Activated CD4-positive, alpha-beta T cell treated with anti-CD3 and anti-CD28 coated beads for 4 hours (primary cell): ENCODE results near the gene CHMP6.

Source experiments
- DNase-seq, 2 donors: peaks; one replicate each; pipeline ENCODE4 v3.0.0-alpha.2; 2020

CHMP6 gene

DNA sequence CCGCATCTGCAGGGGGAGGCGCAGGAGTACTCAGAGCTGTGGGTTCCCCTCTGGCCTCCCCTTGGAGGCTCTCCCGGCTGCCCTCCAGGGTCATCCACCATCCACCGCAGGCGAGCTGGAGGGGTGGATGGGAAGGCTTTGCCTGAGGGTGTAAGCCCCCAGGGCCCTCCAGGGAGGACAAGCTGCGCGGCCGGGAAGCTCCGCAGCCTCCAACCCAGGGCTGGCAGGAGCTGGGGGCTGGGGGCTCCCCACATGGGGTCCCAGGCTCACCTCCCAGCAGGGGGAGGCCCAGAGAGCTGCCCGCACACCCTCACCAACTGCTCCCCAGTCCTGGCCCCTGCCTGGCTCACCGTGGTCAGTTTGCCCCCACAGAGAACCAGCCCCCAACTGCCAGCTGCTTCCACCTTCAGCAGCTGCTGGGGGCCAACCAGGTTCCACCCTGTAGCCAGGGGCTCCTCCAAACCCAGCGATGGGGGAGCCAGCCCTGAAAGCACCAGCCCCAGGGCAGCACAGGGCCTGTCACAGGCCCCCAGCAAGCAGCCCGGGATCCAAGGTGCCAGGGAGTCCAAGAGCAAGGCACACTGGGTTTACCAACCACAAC, 19.8 kb upstream of the CHMP6 start:
- DNase-seq = no peak

DNA sequence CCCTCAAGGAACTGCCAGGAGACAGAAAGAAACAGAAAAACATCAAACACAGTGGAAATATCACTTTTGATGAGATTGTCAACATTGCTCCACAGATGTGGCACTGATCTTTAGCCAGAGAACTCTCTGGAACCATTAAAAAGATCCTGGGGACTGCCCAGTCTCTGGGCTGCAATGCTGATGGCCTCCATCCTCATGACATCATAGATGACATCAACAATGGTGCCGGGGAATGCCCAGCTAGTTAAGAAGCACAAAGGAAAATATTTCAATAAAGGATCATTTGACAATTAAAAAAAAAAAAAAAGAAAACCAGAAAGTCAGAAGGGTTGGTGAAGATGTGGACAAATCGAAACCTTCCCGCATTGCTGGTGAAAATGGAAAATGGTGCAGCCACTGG, 14.9 kb upstream of the CHMP6 start:
- DNase-seq = no peak

DNA sequence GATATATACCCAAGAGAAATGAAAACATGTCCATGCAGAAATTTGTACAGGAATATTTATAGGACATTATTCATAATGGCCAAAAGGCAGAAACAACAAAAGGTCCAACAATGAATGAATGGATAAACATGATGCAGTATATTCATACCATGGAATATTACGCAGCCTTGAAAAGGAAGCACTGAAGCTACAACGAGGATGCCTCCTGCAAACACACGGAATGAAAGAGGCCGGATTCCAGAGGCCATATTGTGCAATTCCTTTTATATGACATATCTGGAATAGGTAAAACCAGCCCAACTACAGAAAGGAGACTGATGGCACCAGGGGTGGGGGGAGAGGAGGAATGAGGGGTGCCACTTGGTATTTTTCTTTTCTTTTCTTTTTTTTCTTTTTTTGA, 14.5 kb upstream of the CHMP6 start:
- no peak for DNase-seq

DNA sequence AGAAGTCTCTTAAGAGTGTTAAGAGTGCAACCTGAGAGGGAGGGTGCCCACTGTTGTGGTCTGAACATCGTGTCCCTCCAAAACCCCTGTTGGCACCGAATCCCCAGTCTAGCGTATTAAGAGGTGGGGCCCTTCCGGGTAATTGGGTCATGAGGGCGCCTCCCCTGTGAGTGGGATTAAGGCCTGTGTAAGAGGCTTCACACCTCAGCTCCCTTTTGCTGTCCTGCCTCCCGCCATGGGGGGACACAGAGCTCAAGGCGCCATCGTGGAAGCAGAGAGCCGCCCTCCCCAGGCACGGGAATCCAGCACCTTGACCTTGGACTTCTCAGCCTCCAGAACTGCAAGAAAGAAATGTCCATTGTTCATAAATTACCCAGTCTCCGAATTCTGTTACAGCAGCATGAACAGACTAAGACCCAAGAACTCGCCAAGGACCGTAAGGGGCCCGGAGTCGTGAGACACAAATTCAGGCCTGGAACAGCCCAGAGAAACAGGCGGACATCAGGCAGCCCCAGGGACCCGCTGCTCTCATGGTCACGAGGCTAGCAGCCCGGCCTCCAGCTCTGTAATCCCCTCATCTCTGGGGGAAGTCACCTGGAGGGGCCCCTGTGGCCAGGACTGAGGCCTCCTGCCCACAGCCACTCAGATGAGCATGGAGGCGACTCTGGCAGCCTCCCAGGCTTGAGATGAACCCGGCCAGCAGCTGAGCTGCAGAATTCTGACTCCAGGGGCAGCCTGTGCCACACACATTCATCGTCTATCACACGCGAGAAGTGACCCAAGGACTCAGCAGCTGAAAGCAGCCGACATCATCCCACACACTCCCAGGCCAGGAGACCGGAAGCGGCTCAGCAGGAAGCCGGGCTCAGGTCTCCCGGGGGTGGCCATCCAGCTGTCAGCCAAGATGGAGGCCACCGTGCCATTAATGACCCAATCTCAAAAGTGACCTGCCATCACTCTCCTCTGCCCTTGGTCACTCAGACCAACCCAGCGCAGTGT, 12.8 kb upstream of the CHMP6 start:
- DNase-seq = no peak

DNA sequence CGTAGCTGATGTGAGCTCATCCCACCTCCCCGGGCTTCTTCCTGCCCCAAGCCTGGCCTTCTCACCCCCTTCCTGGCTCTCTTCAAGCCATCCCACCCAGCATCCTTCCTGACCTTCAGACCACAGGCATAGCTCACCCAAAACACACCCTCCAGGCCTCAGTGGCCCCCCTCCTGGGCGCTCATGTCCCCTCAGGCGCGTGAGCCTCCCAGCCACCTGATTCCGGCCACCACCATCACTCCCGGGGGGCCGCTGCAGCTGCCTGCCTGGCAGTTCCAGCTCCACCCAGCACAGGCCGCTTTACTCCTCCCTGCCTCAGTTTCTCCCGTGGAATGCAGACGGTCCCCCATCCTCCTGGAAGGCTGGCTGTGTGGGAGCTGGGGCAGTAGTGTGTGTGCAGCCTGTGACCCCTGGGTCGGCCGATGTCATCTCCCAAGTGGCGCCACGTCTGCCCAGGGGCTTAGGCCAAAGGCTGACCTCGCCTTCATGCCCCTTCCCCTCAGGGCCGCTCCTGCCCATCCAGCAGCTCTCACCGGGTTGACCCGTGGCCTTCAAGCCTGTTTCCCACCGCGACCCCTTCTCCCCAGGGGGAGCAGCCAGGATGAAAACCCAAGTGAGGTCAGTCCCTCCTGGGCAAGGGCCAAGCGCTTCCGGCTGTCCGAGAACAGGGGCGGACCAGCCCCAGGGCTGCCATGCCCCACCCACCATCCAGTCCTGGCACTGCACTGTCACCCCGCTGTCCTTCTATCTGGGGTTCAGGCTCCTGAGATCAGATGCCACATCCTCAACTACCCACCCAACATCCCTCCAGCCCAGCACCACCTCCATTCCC, 11.9 kb upstream of the CHMP6 start:
- DNase-seq = no peak

DNA sequence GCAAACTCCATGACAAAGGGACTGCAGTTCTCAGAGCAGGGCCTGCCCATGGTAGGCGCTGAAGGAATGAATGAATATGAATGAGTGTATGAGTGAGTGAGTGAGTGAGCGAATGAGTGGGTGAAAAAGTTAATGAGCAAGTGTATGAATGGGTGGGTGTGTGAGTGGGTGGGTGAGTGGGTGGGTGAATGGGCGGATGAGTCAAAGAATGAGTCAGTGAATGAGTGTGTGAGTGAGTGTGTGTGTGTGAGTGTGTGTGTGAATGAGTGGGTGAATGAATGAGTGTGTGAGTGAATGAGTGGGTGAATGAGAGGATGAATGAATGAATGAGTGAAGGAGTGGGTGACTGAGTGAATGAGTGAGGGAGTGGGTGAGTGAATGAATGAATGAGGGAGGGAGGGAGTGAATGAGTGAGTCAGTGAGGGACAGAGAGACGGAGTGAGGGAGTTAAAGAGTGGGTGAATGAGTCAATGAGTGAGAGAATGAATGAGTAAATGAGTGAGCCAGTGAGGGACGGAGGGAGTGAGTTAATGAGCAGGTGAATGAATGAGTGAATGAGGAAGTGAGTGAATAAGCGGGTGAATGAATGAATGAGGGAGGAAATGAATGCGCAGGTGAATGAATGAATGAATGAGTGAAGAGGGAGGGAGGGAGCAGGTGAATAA, 11.1 kb upstream of the CHMP6 start:
- peak; percentile 56 to 65 for DNase-seq

DNA sequence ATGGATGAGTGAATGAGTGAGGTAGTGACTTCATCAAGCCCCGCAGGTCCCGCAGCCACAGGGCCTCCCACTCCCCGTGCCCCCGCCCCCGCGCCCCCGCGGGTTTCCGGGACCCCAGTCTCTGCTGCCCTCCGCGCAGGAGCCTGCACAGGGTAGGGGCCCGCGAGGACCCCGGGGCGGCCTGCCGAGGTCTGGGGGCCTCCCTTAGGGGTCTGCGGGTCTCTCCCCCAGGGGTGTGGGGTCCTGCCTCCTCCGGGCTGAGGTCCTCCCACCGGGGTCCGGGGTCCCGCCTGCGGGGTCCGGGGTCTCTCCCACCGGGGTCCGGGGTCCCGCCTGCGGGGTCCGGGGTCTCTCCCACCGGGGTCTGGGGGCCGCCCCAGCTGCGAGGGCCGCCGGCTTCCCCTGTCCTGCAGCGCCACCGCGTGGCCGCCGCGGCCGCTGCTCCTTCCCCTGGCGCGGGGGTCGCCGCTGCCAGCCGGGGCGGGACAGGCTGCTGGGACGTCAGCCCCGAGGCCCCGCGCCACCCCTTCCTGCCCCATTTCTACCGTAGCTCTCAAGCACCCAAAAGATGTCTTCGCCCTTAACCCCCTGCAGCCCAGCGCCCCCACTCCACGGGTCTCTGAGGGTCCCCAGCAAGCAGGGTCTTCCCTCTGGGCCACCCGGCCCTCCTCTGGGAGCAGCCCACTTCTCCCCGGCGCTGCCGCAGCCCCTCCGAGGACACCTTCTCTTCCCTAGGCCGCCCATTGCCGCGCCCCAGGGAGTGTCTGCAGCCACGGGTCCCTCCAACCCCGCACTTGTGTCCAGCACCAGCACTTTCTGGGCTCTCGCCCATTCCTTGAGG, 10.4 kb upstream of the CHMP6 start:
- DNase-seq = peak in 1 of 2 donors; percentile 32

DNA sequence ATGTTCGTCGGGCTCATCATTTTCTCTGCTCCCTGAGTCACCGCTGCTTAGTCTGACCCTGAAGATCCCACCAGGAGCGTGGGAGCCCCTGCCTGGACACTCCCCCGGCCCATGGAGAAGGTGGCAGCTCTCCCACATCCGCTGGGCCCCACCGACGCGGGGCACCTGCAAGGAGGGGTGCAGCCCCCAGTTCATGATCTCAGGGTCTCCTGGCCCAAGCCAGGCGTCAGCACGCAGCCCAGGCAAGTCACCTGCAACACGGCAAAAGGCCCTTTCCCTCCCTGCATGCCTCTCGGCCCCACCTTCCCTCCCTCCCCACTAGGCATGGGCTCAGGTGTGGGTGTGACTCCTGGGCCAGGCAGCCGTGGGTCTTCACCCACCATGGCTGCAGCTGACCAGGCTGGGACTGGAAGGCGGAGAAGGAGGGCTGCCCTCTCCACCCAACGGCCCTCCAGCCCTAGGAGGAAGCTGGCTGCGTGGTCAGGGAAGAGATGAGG, 9.7 kb upstream of the CHMP6 start:
- no peak for DNase-seq

DNA sequence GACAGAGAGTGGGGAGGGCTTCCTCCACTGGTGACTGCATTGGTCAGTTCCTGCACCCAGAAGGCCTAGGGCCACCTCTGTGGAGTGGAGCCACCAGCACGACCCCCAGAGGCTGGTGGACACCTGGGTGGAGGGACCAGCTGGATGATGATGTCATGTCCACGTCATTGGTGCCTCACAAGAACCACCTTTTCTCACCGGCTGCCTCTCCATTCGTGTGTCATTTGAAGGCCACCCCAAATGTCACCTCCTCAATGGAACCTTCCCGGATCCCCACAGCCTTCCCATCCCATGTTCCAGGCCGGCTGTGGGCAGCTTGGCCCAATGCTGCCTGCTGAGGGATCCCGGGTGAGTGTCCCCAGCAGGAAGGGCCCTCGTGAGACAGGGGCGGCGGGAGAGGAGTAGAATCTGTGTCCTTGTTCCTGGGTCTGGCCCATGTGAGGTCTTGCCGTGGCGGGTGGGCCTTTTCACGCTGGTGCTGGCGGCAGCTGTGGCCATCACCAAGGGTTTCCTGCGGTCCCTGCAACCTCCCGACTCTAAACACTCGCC, 9.1 kb upstream of the CHMP6 start:
- DNase-seq = no peak

DNA sequence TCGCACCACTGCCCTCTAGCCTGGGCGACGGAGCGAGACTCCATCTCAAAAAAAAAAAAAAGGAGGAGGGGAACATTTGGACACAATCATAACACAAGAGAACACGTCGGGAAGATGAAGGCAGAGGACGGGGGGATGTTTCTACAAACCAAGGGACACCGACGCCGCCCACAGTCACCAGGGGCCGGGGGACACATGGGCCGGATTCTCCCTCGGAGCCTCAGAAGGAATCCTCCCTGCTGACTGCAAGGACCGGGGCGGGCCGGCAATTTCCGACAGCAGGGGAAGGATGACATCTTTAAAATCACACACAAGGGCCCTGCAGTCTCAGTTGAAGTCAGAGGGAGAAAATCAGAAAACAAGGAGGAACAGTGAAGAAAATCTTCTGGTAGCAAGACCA, 8.1 kb upstream of the CHMP6 start:
- no peak for DNase-seq

DNA sequence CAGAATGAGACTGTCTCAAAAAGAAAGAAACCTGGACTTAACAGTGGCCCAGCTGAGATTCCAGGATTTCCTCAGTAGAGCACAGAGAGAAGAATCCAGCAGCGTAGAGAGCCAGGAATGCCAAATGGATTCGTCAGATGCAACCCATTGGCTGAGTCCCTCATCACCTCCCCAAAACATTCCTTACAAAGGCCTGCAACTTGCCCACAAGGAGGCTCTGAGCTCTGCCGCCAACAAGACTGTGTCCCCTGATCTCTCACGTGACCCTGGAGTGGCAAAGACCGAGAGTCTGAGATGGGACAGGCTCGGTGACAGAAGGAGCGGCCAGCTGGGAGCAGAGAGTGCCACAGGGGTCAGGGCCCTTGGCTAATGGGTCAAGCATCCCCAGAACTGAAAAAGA, 6.9 kb upstream of the CHMP6 start:
- DNase-seq = no peak

DNA sequence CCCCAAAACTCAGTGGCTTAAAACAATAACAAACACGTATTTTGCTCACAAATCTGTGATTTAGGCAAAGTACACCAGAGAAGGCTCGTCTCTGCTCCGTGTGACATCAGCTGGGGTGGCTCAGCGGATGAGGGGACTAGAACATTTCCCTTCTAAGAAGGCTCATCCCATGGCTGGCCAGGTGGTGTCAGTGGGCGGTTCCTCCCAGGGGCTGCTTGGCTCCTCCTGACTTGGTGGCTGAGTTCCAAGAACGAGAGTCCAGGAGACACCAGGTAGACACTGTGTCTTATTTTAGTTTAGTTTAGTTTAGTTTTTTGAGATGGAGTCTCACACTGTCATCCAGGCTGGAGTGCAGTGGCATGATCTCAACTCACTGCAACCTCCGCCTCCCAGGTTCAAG, 5.6 kb upstream of the CHMP6 start:
- no peak for DNase-seq

DNA sequence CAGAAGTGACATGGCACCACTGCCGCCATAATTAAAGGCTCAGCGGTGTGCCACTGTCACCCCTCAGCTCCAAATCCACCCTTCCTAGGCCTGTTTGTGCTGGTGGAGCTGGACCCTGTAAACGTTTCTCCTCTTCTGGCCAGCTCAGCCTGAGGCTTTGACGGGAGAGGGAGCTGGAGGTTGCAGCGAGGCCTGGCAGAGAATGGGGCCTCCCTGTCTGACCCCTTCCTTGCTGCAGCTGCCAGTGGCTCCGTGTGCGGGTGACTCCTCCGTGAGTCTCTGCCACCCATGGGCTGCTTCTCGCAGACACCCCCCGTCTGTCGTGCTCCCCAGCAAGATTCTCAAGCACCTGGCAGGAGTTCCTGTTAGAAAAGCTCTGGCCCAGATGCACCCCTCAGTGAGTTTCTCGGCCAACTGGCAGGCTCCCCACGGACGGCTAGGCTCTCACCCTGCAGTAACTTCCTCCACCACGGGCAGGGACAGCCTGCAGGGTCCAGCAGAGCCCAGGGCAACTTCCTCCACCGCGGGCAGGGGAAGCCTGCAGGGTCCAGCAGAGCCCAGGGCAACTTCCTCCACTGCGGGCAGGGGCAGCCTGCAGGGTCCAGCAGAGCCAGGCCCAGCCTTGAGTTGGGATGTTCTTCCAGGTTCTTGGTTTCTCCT, 4.7 kb upstream of the CHMP6 start:
- DNase-seq = no peak

DNA sequence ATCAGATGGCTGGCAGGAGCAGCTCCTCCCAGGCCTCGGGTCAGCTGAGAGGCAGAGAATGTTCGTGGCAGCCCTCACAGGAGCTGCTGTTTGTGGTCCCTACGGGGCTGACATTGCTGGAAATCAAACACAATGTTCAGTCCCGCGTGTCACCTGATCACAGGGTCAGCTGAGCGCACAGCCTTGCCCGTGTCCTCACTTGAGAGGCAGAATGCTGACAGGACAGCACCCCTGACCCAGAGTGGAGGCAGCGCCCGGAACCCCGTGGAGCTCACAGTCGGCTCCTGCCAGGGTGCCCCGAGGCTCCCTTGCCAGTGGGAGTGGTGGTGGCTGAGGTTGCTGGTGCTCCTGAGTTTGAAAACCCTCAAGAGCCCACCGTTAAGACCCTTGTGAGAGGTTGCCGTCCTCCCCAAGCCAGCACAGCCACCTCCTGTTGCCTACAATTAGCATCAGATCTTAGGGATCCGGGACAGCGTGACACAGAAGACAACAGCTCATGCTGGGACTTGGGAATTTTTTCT, 3.6 kb upstream of the CHMP6 start:
- no peak for DNase-seq

DNA sequence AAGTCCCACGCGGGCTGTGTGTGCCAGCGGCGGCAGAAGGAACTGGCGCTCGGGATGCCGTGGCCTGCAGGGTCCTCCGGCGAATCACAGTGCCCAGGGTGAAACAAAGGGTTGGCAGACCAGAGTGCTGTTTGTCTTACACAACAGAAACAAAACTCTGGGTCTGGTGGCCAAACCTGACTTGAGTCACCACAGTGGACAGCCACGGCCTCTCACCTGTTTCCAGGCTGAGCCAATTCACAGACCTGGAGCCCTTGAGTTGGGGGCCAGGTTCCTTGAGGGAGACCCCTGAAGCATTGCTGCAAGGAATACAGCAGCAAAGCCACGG, 2.1 kb upstream of the CHMP6 start:
- no peak for DNase-seq

DNA sequence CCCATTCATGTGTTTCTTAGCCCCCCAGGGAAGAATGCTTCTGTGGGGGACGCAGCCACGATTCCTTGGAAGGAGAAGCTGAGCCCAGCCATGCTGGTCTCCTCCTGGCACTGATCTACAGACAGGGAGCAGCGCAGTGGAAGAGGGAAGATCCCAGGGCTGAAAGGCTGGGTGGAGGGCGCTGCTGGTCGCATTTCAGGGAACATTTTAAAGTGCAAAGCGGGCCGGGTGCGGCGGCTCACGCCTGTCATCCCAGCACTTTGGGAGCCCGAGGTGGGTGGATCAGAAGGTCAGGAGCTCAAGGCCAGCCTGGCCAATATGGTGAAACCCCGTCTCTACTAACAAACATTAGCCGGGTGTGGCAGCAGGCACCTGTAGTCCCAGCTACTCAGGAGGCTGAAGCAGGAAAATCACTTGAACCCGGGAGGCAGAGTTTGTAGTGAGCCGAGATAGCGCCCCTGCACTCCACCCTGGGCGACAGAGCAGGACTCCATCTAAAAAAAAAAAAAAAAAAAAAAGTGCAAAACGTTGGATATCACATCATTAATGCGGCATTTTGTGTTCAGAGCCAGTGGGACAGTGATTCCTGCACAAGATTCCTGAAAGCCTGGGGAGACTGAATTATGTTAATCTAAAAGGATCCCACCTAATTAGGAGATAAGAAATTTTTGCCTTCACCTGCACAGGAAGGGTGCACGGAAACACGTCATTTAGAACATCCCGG, 558 bp upstream of the CHMP6 start:
- DNase-seq = no peak

DNA sequence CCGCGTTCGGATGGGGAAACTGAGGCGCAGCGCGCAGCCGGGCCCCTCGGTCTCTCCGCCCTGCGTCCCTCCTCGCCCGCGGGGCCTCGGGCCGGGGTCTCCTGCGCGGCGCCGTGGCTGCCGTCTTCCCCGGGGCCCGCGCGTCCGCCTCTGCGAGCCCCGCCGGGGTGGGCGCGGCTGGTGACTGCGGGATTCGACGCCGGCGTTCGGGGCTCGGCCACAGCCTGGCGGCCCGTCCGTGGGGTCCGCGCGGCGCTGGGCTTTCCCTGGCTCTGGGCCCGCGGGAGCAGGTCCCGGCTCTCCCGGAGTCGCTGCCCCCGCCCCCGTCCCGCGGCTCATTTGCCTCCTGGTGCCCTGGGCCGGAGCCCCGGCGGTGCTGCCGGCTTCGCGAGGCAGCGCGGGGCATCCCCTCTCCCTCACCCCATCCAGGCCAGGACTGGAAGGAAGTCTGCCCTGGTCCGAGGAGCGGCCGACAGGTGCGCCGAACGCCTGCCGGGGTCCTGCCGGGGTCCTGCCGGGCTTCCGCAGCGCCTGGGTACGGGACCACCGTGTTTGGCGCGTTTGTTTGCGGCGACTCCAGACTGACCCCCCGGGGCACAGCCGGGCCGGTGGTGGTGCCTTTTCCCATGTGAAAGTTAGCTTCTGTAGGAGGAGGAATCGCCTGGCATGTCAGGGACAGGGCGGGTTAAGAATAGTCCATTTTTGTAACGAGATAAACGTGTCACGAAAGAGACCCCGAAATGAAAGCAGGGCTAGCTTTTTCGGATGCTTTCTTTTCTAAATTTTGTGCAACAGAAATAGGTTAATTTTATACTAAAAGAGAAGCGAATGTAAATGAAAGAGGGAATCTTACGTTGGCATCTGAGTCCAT, 671 bp downstream of the CHMP6 start:
- no peak for DNase-seq

DNA sequence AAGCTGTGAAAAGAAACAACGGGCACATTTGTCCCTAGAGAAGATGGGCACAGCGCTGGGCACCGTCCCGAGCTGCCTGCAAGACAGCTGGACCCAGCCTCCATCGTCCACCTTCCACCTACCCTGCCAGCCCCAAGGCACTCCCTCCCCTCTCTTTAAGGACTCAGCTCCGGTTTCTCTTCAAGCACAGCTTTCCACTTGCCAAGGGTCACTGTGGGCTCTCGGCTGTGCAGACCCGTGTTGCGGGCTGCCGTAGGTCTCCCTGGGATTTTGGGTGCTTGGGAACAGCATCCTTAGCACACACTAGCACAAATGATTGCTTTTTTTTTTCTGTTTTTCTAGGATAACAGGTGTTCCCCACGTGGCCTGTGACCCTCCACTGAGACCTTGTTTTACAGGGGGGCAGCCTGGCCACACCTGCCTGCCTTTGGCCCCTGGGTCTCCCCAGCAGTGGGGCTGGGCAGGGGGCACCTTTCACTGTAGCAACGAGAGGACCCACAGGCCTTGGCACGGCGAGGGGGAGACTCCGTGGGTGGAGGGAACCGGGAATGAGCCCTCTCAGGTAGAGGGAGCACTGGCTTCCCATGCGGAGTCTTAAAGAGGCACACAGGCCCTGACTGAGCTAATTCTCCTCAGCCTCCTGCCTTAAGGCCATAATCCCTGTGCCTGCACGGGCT, 1.4 kb downstream of the CHMP6 start:
- DNase-seq = no peak

DNA sequence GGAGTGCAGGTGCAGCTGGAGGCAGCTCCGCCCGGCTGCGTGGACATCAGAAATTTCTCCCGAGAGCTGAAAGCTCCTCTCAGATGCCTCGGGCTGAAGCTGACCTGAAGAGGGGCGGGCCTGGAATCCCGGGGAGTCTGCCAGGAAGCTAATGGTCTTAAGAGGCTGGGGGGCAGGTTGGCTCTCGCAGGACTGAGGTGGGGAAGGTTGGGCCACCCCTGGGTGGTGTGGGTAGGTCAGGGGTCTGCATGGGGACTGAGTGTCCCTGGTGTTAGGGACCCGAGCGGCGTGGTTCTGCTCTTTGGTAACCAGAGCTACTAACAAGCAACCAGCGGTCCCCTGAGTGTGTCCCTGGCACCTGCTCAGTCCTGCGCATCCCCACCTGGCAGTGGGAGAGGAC, 3.5 kb downstream of the CHMP6 start:
- DNase-seq = no peak
